ENCODE data around the gene ABLIM2. TPM values are rescaled to one million over a fixed set of nuclear protein-coding genes. Genes with fewer than 3 reads are reported as not detected.

The ABLIM2 gene
- total RNA-seq, 2 experiments from 2014 or later, result 0.32 to 0.54 TPM

DNA sequence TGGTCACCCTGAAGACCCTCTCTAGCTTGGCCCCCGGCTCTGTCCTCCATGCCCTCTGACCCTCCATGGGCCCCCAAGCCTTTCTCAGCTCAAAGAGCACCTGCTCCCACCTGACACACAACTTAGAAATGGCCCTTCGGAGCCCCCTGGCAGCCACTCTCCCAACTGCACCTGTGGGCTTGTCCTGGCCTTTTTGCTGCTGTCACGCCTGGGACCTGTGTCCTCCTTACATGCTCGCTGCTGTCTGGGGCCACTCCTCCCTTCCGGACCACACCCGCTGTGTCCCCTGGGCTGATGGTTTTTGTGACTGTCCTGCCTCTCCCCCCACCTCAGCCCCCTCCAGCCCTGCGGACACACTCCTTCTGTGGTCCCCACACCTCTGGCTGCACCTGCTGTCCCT, 112.7 kb downstream of the ABLIM2 start:
- Mint-ChIP-seq H3K36me3 (ENCODE audit: low read depth) (no peaks in the 10 kb centered on the region), H3K27ac (no peak overlapping the region), H3K27me3 (no peaks in the 10 kb centered on the region), H3K4me3 (no peak overlapping the region), H3K9me3 (no peaks in the 10 kb centered on the region), H3K4me1 (ENCODE audit: low read depth) (no peaks in the 10 kb centered on the region)
- TF ChIP-seq, protein P1, sequence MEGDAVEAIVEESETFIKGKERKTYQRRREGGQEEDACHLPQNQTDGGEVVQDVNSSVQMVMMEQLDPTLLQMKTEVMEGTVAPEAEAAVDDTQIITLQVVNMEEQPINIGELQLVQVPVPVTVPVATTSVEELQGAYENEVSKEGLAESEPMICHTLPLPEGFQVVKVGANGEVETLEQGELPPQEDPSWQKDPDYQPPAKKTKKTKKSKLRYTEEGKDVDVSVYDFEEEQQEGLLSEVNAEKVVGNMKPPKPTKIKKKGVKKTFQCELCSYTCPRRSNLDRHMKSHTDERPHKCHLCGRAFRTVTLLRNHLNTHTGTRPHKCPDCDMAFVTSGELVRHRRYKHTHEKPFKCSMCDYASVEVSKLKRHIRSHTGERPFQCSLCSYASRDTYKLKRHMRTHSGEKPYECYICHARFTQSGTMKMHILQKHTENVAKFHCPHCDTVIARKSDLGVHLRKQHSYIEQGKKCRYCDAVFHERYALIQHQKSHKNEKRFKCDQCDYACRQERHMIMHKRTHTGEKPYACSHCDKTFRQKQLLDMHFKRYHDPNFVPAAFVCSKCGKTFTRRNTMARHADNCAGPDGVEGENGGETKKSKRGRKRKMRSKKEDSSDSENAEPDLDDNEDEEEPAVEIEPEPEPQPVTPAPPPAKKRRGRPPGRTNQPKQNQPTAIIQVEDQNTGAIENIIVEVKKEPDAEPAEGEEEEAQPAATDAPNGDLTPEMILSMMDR (IDR thresholded peaks at IDR 0.05), result no peak
- DNase-seq, result no peak
- intact Hi-C loops (cut with micrococcal nuclease), result no loop called here
- ChIA-PET POLR2A (interaction anchor here (1.0 kb wide), 1 partner anchor 44 kb away, joined by 4 read pairs; no protein-coding TSS in a partner anchor), CTCF (interaction anchor here (1.4 kb wide), 1 partner anchor 244 kb away, joined by 4 read pairs; no protein-coding TSS in a partner anchor)
- no peak for ATAC-seq

DNA sequence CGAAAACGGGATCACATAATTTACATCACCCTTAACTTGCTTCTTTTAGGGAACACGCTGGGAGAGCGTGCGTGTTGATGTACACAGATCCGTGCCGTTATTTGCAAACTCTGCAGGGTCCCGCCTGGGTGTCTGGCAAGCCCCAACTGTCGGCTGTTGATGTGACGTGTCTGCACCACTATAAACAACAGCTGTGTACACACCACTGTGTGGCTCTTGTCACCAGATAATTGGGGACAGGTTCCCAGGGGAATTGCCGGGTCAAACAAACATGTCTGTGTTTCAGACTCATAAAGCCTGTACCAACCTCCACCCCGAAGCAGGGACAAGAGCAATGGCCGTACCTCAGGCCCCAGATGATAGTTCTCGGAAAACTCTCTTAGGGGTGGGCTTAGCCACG, 113.9 kb downstream of the ABLIM2 start:
- no peaks in the 10 kb centered on the region for H3K36me3 Mint-ChIP-seq (ENCODE audit: low read depth)
- intact Hi-C loops (cut with micrococcal nuclease), result no loop called here
- H3K4me3 Mint-ChIP-seq, result no peak overlapping the region
- H3K9me3 Mint-ChIP-seq, result no peaks in the 10 kb centered on the region
- H3K27me3 Mint-ChIP-seq, result no peaks in the 10 kb centered on the region
- ChIA-PET POLR2A (no interaction called here), CTCF (no interaction called here)
- H3K27ac Mint-ChIP-seq, result no peak overlapping the region
- DNase-seq (no peak), ATAC-seq (no peak)
- TF ChIP-seq, protein P1 (IDR thresholded peaks at IDR 0.05), result no peak
- no peaks in the 10 kb centered on the region for H3K4me1 Mint-ChIP-seq (ENCODE audit: low read depth)

DNA sequence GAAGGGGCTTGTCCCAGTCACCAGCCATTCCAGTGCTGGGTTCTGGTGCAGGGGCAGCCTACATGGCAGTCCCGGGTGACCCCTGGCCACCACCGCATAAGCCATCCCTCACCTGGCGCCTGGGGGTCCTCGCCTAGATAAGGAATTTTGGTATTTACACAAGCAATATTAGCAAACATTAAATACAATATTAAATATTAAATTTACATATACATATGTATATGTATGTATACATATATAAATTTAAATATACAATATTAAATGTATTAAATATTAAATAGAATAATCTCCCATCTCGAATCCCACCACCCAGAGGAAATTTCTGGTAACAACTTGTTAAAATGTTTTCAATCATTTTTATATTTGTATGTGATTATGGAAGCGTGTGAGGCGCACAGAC, 114.4 kb downstream of the ABLIM2 start:
- Mint-ChIP-seq H3K9me3 (no peaks in the 10 kb centered on the region), H3K4me3 (no peak overlapping the region), H3K36me3 (ENCODE audit: low read depth) (no peaks in the 10 kb centered on the region), H3K27me3 (no peaks in the 10 kb centered on the region), H3K27ac (no peak overlapping the region), H3K4me1 (ENCODE audit: low read depth) (no peaks in the 10 kb centered on the region)
- TF ChIP-seq, protein P1 (IDR thresholded peaks at IDR 0.05), result no peak
- ATAC-seq (no peak), DNase-seq (no peak)
- intact Hi-C loops (cut with micrococcal nuclease), result no loop called here
- POLR2A ChIA-PET, result no interaction called here
- CTCF ChIA-PET, result no interaction called here

DNA sequence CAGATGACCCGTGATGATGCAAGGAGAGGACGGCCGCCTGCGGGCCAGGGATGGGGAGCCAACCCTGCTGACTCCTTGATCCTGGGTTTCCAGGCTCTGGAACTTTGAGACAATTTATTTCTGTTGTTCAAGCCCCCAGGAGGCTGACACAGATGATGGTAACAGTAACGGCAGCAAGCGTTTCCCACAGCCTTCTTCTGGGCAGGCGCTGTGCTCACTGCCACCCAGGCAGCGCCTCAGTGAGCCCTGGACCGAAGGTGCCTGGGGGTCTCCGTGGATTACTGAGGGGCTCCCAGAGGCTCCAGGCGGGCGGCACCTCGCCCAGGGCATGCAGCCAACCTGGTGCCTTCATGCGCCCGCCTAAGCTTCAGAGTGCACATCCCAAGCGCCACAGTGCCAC, 115.0 kb downstream of the ABLIM2 start:
- no peak for DNase-seq
- TF ChIP-seq, protein P1 (IDR thresholded peaks at IDR 0.05), result no peak

DNA sequence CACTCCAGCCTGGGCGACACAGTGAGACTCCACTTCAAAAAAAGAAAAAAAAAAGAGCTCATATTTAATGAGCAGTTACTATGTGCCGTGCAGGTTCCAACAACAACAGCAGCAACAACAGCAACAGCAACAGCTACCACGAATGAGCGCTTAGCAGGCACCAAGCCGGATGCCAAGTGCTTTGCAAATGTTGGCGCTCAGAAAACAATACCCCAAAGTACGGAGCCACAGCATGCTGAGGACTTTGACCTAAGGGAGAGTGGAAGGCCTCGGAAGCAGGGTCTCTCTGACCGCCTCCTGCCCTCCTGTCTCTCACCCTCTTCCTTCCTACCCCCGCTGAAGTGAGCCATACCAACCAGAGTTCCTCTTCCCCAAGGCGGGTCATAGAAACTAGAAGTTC, 116.7 kb downstream of the ABLIM2 start:
- Mint-ChIP-seq H3K27ac (no peak overlapping the region), H3K36me3 (ENCODE audit: low read depth) (no peaks in the 10 kb centered on the region), H3K27me3 (no peaks in the 10 kb centered on the region), H3K9me3 (no peaks in the 10 kb centered on the region), H3K4me3 (no peak overlapping the region), H3K4me1 (ENCODE audit: low read depth) (no peaks in the 10 kb centered on the region)
- ATAC-seq (no peak), DNase-seq (no peak)
- ChIA-PET POLR2A (no interaction called here), CTCF (no interaction called here)
- TF ChIP-seq, protein P1 (IDR thresholded peaks at IDR 0.05), result no peak
- intact Hi-C loops (cut with micrococcal nuclease), result no loop called here

More for the DNA sequence above, 115.0 kb downstream of the ABLIM2 start:
- ChIA-PET POLR2A (no interaction called here), CTCF (no interaction called here)
- no peaks in the 10 kb centered on the region for H3K36me3 Mint-ChIP-seq (ENCODE audit: low read depth)
- no peak overlapping the region for H3K27ac Mint-ChIP-seq
- intact Hi-C loops (cut with micrococcal nuclease), result no loop called here
- no peak overlapping the region for H3K4me3 Mint-ChIP-seq
- H3K9me3 Mint-ChIP-seq, result no peaks in the 10 kb centered on the region
- ATAC-seq, result no peak
- H3K4me1 Mint-ChIP-seq (ENCODE audit: low read depth), result no peaks in the 10 kb centered on the region
- H3K27me3 Mint-ChIP-seq, result no peaks in the 10 kb centered on the region

Measured in activated CD8-positive, alpha-beta T cell treated with anti-CD3 and anti-CD28 coated beads for 36 hours (primary cell).